Spleen (tissue), 11 donors: ENCODE measurements around the gene ESD. TPM values are rescaled to one million over a fixed set of nuclear protein-coding genes. Genes with fewer than 3 reads are reported as not detected.
"Not testable (repeated sequence)": the region's sequence is repeated elsewhere in the genome, so short reads cannot be mapped to it uniquely, and the experiment has no call there.

Experiments used
- DNase-seq: peaks from one replicate; pipeline ENCODE4 v3.0.0-alpha.2; 2020
- H3K27ac ChIP-seq, 8 donors: fragments of 200-600 bp; sonication (generic) in 7 of 8; 1 replicate in 4 of 8; 2 replicates in 4 of 8; pipeline versions ENCODE4 v1.5.0 to v1.8.0; 2016 to 2021; ENCODE audit warnings: inconsistent platforms in 4 of 8, mild to moderate bottlenecking in 4 of 8, moderate library complexity in 1 of 8
- H3K27me3 ChIP-seq, 7 donors: fragments of 200-600 bp; sonication (generic) in 6 of 7; replicated peaks in 1 of 7; 1 replicate in 4 of 7; 2 replicates in 3 of 7; pipeline versions ENCODE4 v1.5.0 to v1.8.0; 2016 to 2021; ENCODE audit warnings: inconsistent platforms in 3 of 7, mild to moderate bottlenecking in 1 of 7
- H3K36me3 ChIP-seq, 6 donors: fragments of 200-600 bp; sonication (generic) in 5 of 6; 1 replicate in 4 of 6; 2 replicates in 2 of 6; pipeline versions ENCODE4 v1.5.0 to v1.8.0; 2016 to 2021; ENCODE audit warnings: inconsistent platforms in 2 of 6
- H3K4me1 ChIP-seq, 6 donors: fragments of 200-600 bp; sonication (generic) in 5 of 6; 1 replicate in 3 of 6; 2 replicates in 3 of 6; pipeline versions ENCODE4 v1.5.0 to v1.8.0; 2016 to 2021; ENCODE audit warnings: inconsistent platforms in 3 of 6
- H3K4me3 ChIP-seq, 8 donors: fragments of 200-600 bp; sonication (generic) in 7 of 8; 1 replicate in 4 of 8; 2 replicates in 4 of 8; pipeline versions ENCODE4 v1.5.0 to v1.8.0; 2016 to 2021; ENCODE audit warnings: inconsistent platforms in 4 of 8, mild to moderate bottlenecking in 4 of 8, moderate library complexity in 2 of 8
- H3K9me3 ChIP-seq, 8 donors: fragments of 200-600 bp; sonication (generic) in 7 of 8; 1 replicate in 4 of 8; 2 replicates in 4 of 8; pipeline versions ENCODE4 v1.5.0 to v1.8.0; 2016 to 2021; ENCODE audit warnings: inconsistent platforms in 4 of 8
- POLR2A ChIP-seq, 3 donors: fragments of 450-650 bp; IDR thresholded peaks; one replicate each; pipeline ENCODE4 v1.5.1; 2017; ENCODE audit warnings: antibody characterized with exemption in 3 of 3, mild to moderate bottlenecking in 1 of 3
- POLR2AphosphoS5 ChIP-seq, 3 donors: sonication (generic); formaldehyde crosslinking; IDR thresholded peaks; one replicate each; pipeline ENCODE4 v1.5.1; 2017; ENCODE audit warnings: antibody characterized with exemption in 3 of 3
- WGBS, 5 donors: extraction: QIAGEN DNeasy Blood & Tissue Kit in 3 of 5; methylation state at CpG; one replicate each; pipeline versions ENCODE4 v1.1.5 to v1.1.7; 2013 to 2018; 5-methylcytosine and 5-hydroxymethylcytosine counted together
- intact Hi-C: fragments of 100-400 bp; cut with DNase I; formaldehyde crosslinking; loops from one replicate; pipeline ENCODE4 v1.15.0; 2023; ENCODE audit warnings: low total_unique reads
- polyA plus RNA-seq, 3 donors: library from polyadenylated mRNA; stranded (reverse); fragments of 200-250 nt; gene quantifications; one replicate each; pipeline ENCODE4 v1.2.1, GENCODE V29; 2013
- total RNA-seq, 7 donors: library from RNA; depleted of rRNA in 3 of 7; stranded (reverse); fragments of >200 nt in 3 of 7; fragmentation: NEBNext Ultra II Directional in 4 of 7; extraction: Animal tissue kit (Norgen Biotek cat#: 25700) in 4 of 7; gene quantifications; one replicate each; pipeline versions ENCODE4 v1.1.0 to v1.2.1, GENCODE V29; 2016 to 2021
- TF ChIP-seq, protein P1 (sequence below), 11 experiments: fragments of 200-600 bp in 7 of 11; fragments of 450-650 bp in 4 of 11; sonication (generic) in 4 of 11; IDR thresholded peaks in 8 of 11; conservative IDR thresholded peaks in 3 of 11; 1 replicate in 7 of 11; 2 replicates in 4 of 11; pipeline versions ENCODE4 v1.4.0 to v1.8.0; 2016 to 2021; ENCODE audit warnings: antibody characterized with exemption in 11 of 11, inconsistent platforms in 4 of 11, mild to moderate bottlenecking in 1 of 11
- donor health status: healthy with polysubstance abuse.
- donor health status: DM: no; HTN: no; CAD: no; lungs with moderate emphysema.
- donor health status: DM: no; HTN: no; CAD: no.
- donor health status: Bipolar disorder and iron deficiency.
- donor health status: healthy.
- donor health status: DM: no; HTN: no; CAD: no.
- donor health status: DM: yes; HTN: yes; CAD: no.

Gene ESD
- total and polyA plus RNA-seq, 10 donors = 52.3 to 85.5 (median 64.8) TPM

DNA sequence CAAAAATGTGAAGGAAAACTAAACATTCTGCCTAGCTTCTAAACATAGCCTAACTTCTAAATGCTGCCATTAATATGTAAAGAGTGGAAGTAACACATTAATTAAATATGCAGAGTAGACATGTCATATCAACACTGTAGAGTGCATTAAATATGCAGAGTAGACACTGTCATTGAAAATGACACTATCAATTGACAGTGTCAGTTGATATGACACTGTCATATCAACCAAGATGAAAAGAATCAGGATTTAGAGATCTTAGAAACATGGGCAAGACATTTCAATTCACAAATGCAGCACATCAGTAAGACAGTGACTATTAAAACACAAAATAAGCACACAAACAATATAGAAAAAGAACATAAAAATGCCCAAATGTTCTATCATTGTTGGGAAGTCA lies 25.3 kb downstream of the ESD start:
- H3K27ac ChIP-seq = no peak overlapping the region
- H3K4me3 ChIP-seq = no peak overlapping the region
- no peak for DNase-seq
- TF ChIP-seq POLR2AphosphoS5 (IDR thresholded peaks at IDR 0.05) = no peak
- TF ChIP-seq, protein P1, sequence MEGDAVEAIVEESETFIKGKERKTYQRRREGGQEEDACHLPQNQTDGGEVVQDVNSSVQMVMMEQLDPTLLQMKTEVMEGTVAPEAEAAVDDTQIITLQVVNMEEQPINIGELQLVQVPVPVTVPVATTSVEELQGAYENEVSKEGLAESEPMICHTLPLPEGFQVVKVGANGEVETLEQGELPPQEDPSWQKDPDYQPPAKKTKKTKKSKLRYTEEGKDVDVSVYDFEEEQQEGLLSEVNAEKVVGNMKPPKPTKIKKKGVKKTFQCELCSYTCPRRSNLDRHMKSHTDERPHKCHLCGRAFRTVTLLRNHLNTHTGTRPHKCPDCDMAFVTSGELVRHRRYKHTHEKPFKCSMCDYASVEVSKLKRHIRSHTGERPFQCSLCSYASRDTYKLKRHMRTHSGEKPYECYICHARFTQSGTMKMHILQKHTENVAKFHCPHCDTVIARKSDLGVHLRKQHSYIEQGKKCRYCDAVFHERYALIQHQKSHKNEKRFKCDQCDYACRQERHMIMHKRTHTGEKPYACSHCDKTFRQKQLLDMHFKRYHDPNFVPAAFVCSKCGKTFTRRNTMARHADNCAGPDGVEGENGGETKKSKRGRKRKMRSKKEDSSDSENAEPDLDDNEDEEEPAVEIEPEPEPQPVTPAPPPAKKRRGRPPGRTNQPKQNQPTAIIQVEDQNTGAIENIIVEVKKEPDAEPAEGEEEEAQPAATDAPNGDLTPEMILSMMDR (IDR thresholded peaks at IDR 0.05 in 8 of 11, conservative IDR thresholded peaks at IDR 0.05 in 3 of 11) = no peak
- no peak for TF ChIP-seq POLR2A (IDR thresholded peaks at IDR 0.05)
- peaks cover 0 to 74% (median 44%) of the 10 kb centered on the region in 6 donors for H3K36me3 ChIP-seq
- intact Hi-C loops = no loop called here
- peaks cover 0 to 7% (median 0%) of the 10 kb centered on the region in 8 donors for H3K9me3 ChIP-seq
- H3K27me3 ChIP-seq = no peaks in the 10 kb centered on the region
- no peaks in the 10 kb centered on the region for H3K4me1 ChIP-seq

DNA sequence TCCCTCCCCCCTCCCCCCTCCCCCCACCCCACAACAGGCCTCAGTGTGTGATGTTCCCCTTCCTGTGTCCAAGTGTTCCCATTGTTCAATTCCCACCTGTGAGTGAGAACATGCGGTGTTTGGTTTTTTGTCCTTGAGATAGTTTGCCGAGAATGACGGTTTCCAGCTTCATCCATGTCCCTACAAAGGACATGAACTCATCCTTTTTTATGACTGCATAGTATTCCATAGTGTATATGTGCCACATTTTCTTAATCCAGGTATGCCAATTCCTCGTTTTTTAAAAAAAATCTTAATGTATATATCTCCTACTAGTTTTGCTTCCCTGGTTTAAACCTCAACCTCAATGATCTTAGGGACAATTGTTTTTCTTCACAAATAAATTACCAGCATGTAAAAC lies 27.0 kb downstream of the ESD start:
- H3K4me1 ChIP-seq, H3K4me3 ChIP-seq, DNase-seq, H3K27ac ChIP-seq, H3K9me3 ChIP-seq, H3K27me3 ChIP-seq, intact Hi-C loops: not testable (repeated sequence)
- WGBS, 5 donors = 83 to 99% (median 98%) methylated on average over 3 to 4 of the region's 4 CpGs
- peaks cover 0 to 57% (median 28%) of the 10 kb centered on the region in 6 donors for H3K36me3 ChIP-seq

GRCh38 chr13:46761866-46762265 lies 35.1 kb downstream of the ESD start:
- H3K4me1 ChIP-seq = peaks cover 0 to 22% (median 9%) of the 10 kb centered on the region in 6 donors
- H3K36me3 ChIP-seq = no peaks in the 10 kb centered on the region
- TF ChIP-seq POLR2AphosphoS5 (IDR thresholded peaks at IDR 0.05) = no peak
- TF ChIP-seq, protein P1 (IDR thresholded peaks at IDR 0.05 in 8 of 11, conservative IDR thresholded peaks at IDR 0.05 in 3 of 11) = no peak
- no peak for TF ChIP-seq POLR2A (IDR thresholded peaks at IDR 0.05)
- WGBS, 5 donors = 81 to 96% (median 88%) methylated on average over 5 of the region's 5 CpGs
- H3K27ac ChIP-seq = no peak overlapping the region
- DNase-seq = no peak
- H3K9me3 ChIP-seq = no peaks in the 10 kb centered on the region
- H3K27me3 ChIP-seq = peaks cover 0 to 3% (median 0%) of the 10 kb centered on the region in 7 donors
- intact Hi-C loops = no loop called here
- H3K4me3 ChIP-seq = no peak overlapping the region

- WGBS, 5 donors = 93 to 97% (median 93%) methylated on average over 4 of the region's 4 CpGs
- H3K9me3 ChIP-seq = no peaks in the 10 kb centered on the region
- H3K27ac ChIP-seq = no peak overlapping the region
- no peaks in the 10 kb centered on the region for H3K36me3 ChIP-seq
- H3K4me1 ChIP-seq = peaks cover 0 to 25% (median 9%) of the 10 kb centered on the region in 6 donors
- no peak for TF ChIP-seq POLR2A (IDR thresholded peaks at IDR 0.05)
- no peak for TF ChIP-seq POLR2AphosphoS5 (IDR thresholded peaks at IDR 0.05)
- TF ChIP-seq, protein P1 (IDR thresholded peaks at IDR 0.05 in 8 of 11, conservative IDR thresholded peaks at IDR 0.05 in 3 of 11) = no peak
- no peak overlapping the region for H3K4me3 ChIP-seq
- H3K27me3 ChIP-seq = peaks cover 0 to 3% (median 0%) of the 10 kb centered on the region in 7 donors
- intact Hi-C loops = no loop called here
- DNase-seq = no peak
Measured at GRCh38 chr13:46761174-46761573, 35.8 kb downstream of the ESD start.

GRCh38 chr13:46759846-46760245 lies 37.1 kb downstream of the ESD start:
- 7 to 26% (median 14%) methylated on average over 2 of the region's 2 CpGs for WGBS, 5 donors
- Histone ChIP-seq H3K9me3 (no peaks in the 10 kb centered on the region), H3K4me1 (peaks cover 0 to 25% (median 9%) of the 10 kb centered on the region in 6 donors), H3K36me3 (no peaks in the 10 kb centered on the region), H3K27ac (no peak overlapping the region), H3K4me3 (no peak overlapping the region), H3K27me3 (peaks cover 0 to 3% (median 0%) of the 10 kb centered on the region in 7 donors)
- intact Hi-C loops = no loop called here
- TF ChIP-seq, protein P1 (IDR thresholded peaks at IDR 0.05 in 8 of 11, conservative IDR thresholded peaks at IDR 0.05 in 3 of 11) = no peak
- TF ChIP-seq POLR2A (IDR thresholded peaks at IDR 0.05) (no peak), POLR2AphosphoS5 (IDR thresholded peaks at IDR 0.05) (no peak)
- no peak for DNase-seq
